ENCODE data around the gene DOCK10. TPM values are rescaled to one million over a fixed set of nuclear protein-coding genes. Genes with fewer than 3 reads are reported as not detected.
A peak's percentile ranks its signal among the peaks of the same experiment; 100 is the strongest.

Gene DOCK10
- total RNA-seq, 1 donor from 2014 or later, result 4.1 TPM

DNA sequence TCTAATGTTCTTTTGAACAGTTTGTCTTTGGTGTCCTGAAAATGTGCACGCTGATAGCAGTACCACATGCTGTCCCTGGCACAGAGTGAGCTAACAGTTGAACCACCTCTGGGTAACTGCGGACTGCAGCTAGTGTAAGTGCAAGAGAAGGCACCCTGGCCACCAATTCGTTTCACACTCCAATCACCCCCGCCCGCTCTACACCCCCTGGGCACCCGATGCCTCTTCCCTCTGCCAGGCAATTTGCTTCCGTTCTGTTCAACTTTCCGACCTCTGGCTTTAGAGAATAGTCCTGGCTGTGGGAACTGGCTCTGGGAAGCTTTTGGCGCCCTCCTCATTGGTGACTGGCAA is 1.4 kb downstream of the DOCK10 start:
- DNase-seq, result peak; percentile 11

DNA sequence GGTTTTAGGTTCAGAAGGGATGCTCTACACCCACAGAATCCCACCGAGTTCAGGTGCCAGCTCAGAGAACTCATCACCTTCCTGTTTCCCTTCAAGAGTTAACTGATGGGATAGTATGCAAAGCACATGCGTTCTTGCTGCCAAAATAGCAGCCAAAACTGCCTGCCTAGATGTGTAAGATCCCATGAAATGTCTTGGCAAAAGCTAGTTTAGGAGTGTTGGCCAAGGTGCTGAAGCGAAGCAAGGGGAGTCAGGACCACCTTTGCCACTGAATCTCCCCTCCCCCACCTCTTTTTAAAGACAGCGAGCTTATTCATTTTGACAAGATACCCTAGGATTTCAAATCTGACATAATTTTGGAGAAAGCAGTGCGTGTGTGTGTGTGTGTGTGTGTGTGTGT is 2.1 kb downstream of the DOCK10 start:
- DNase-seq, result no peak

- no peak for DNase-seq
Observed at GRCh38 chr2:225038231-225038523, 4.1 kb downstream of the DOCK10 start.

- DNase-seq, result no peak
Observed at GRCh38 chr2:225037415-225038230, 4.6 kb downstream of the DOCK10 start.

DNA sequence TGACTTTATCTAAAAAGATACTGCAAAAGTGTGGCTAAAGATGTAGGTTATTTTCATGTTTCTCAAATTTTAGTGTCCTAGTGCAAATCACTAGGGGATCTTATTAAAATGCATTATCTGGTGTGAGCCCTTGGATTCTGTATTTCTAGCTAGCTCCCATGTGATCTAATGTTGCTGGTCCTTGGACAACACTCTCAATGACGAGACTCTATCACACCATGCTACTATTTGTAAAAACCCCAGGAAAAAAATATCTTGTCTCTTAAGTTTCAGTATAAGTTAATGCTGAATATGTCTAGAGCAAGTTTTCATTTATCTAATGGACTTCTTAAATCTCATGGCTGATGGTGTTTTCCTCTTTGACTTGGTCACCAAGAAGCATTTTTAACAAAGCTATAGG is 5.8 kb downstream of the DOCK10 start:
- no peak for DNase-seq

- DNase-seq, result no peak
Observed at GRCh38 chr2:225033440-225034318, 8.6 kb downstream of the DOCK10 start.

GRCh38 chr2:225032246-225032645 is 10.0 kb downstream of the DOCK10 start:
- DNase-seq, result no peak

GRCh38 chr2:225031599-225031998 is 10.7 kb downstream of the DOCK10 start:
- no peak for DNase-seq

DNA sequence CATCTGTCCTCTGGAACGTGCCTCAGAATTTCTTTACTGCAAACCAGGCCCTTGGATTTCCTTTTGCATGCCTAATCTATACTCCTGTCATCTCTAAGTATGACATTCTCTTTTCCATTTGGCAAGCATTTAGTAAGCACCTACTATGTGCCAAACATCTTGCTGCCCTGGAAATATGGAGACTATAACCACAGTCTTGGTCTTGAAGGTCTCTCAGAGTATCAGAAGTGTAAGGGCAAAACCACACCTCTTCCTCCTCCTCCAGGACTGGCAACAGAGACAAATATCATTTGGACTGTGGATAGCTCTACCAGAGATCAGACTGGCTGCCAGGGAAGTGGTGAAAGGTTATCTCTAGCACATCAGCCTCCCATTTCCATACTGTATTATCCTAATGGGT is 11.4 kb downstream of the DOCK10 start:
- DNase-seq, result no peak

DNA sequence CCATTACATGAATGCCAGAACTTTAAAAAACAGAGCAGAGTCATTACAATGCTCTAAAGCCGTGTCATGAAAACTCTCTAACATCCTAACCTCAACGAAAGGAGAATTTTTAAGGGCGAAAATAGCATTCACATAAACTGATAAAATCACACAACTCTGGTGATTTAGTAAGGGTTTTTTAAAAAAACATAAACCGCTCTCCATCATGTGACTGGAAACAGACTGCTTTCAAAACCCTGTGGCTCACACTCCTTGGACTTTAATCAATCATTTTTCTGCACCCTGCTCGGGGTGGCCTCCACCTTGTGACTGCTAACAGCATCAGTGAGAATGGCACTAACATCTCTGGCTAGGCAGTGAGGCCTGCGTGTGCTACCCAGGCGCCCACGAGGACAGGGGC is 12.1 kb downstream of the DOCK10 start:
- no peak for DNase-seq

DNA sequence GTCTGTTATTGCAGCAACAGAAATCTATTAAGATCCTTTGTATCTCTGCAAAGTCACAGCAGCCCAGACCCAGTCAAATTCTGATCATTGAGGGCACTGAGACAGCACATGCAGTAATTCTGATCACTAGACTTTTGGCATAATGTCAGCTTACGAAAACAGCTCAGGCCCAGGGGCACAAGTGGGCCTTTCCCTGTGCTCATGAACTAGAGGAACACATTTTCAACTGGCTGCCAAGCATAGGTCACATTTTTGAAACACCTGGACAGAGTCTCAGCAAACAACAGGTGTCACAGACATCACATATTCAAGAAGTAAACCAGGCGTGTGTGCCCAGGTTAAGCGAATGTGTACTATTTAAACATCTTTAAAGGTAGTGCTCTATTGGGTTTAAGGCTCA is 13.7 kb downstream of the DOCK10 start:
- no peak for DNase-seq

DNA sequence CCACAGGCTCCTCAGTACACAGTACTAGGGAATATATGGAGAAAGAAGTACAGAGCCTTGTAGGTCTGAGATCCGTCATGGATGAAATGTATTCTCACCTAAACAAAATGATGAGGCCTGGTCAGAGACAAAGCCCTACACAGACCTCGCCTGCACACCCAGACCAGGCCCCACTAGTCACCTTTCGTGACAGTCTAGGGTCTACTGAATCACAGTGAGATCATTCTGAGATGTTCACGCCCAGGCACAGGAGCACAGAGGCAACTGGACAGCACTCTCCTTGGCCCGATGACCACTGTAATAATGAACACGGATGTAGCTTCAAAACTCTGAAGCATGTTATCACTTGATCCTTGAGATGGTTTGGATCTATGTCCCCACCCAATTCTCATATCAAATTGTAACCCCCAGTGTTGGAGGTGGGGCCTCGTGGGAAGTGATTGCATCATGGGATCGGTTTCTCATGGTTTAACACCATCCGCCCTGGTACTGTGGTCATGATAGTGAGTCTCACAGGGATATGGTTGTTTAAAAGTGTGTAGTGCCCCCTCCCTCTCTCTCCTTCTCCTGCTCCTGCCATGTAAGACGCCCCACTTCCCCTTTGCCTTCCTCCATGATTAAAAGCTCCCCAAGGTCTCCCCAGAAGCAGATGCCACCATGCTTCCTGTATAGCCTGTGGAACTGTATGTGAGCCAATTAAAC is 15.1 kb downstream of the DOCK10 start:
- DNase-seq, result no peak

GRCh38 chr2:225025917-225026571 is 16.2 kb downstream of the DOCK10 start:
- no peak for DNase-seq

- no peak for DNase-seq
Observed at GRCh38 chr2:225022188-225022587, 20.1 kb downstream of the DOCK10 start.

GRCh38 chr2:225020168-225020849 is 22.0 kb downstream of the DOCK10 start:
- DNase-seq, result no peak

DNA sequence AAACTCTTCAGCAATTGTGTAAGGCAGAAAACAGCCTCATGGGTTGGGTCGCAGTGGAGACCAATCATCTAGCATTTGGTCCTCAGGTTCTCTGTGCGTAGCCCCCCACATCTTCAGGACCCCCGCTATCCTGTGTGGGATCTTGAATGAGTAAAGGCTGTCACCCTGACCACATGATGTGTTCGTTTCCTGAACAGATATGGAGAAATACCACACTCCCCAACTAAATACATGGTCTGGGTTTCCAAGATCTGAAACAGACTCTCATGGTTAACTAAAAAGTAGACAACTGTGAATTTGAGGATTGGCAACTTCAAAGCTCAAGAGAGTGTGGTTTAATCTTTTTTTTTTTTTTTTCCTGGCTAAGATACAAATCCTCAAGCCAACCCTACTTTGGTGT is 23.2 kb downstream of the DOCK10 start:
- DNase-seq, result no peak

DNA sequence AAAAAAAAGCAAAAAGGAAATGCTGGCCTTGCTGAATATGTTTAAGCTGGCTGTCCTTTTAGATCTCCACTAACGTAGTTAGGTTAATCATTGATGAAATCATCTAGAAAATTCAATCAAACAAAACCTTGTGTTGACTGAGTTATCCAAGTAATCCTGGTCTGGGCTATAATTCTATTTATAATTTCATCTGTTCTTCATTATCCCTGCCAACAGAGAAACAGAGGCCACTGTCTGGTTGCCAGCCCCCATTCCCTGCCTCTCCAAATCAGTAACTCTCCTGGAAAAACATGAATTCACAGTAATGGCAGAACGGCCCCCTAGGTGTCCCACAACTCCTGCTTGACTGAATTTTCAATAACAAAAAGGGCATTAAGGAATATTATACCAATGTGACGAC is 24.6 kb downstream of the DOCK10 start:
- no peak for DNase-seq

- no peak for DNase-seq
Observed at GRCh38 chr2:225017098-225017685, 25.1 kb downstream of the DOCK10 start.

DNA sequence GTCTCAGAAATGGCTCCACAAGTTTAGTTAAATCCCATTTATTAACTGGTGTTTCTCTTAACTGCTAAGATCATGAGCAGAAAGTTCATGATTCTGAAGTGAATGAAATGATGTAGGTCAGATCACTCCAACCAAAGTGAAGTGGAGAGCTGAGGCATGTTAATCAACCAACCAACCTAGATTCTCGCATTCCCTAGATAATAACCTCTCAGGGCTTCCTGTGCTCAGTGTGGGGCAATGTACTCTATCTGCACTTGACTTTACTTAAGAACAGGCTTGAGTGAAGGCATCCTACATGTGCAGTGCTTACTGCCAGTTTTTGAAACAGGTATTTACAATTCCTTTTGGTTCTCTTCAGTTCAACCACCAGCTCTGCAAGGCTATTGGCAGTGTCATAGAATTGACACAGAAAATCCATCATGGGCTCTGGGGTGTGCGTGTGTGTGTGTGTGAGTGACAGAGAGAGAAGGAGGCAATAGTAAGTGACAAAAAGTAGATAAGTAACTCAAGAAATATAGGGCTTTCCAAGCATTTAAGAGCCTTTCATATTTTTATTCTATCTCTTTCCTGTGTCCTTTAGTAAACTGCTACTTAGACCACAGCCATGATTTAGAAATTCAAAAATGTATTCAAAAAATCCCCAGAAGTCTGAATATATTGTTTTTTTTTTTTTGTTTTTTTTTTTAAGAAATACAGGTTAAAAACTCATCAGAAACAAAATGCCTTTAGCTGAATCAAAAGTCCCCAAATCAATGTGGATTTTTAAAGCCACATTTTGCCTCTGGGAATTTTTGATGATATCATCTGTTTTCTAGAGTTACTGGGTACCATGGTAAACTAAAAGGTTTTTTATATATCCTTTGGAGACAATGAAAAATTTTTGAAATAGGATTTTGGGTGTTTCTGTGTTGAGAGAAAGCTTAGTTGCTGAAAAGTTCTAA is 28.6 kb downstream of the DOCK10 start:
- DNase-seq, result no peak

DNA sequence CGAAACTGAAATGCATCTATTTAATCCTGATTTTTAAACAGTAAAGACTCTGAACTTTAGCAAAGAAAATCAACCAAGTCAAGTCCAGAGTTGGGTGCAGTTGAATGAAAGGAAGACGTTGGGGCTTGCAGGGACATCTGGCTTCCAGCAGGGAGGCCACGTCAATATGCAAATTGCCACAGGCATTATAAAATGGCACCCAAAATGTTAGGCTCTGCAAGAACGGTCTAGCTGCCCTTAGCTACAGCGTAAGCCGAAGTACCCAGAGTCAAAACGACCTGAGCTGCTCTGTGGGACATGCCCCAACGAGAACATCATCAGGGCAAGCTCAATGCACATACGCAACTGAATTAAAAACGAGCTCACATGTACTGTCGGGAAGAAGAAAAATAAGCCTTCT is 30.7 kb downstream of the DOCK10 start:
- no peak for DNase-seq

- peak; percentile 56 for DNase-seq
Observed at GRCh38 chr2:225010804-225011203, 31.5 kb downstream of the DOCK10 start.

Measured in dermis blood vessel endothelial cell (primary cell).